HG02623 (cell line): ENCODE measurements around the gene FMN1.

ENCODE experiments used
- ATAC-seq: cut with Tn5 transposase; IDR thresholded peaks from one replicate; pipeline ENCODE4 v1.9.1; 2021; ENCODE audit warnings: moderate library complexity; ENCODE audit not compliant: unreplicated experiment

Gene FMN1

DNA sequence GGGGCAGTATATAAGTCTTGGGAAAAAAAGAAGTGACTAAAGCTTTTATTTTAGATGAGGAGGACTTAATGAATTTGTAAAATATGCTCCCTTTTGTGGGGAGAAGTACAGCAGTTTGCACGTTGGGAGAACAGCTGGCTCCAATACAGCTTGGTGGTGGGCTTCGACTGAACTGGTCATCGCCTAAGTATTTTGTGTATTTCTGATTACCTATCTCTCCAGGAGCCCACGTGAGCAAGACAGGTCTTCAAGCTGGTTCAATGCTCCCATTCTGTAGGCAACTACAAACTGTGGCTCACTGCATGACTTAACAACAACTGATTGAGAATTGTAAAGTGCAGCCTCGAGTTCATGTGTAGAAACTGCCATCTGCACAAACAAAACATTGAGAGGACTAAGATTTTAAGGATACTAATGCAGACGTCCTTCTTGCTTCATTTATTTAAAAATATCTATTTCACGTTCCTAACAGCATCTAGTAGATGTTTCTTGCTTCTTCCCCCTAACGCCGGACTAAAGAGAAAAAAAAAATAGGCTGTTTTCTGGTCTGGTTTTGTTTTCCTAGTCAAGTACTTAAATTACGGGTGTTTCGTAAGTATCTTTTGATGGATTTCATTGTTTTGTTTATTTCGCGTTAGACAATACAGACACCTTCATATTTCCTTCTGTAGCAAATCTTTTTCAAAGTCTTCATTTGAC is 478.1 kb downstream of the FMN1 start:
- no peak for ATAC-seq
